ENCODE results near the gene TMEM18. TPM values are rescaled to one million over a fixed set of nuclear protein-coding genes. Genes with fewer than 3 reads are reported as not detected.
A peak's percentile ranks its signal among the peaks of the same experiment; 100 is the strongest.

Gene TMEM18
- total RNA-seq, 1 experiment from 2014 or later = 30.7 TPM

GRCh38 chr2:641872-642815, 35.1 kb downstream of the TMEM18 start:
- Histone ChIP-seq H3K27ac (ENCODE audit: insufficient read length, low read depth, low read length) (no peak overlapping the region), H3K79me1 (ENCODE audit: insufficient read depth, low read depth, low read length, poor library complexity, severe bottlenecking) (no peaks in the 10 kb centered on the region), H4K5ac (ENCODE audit: insufficient read length, low read depth, low read length) (no peak overlapping the region), H3K14ac (ENCODE audit: insufficient read depth, low read length) (no peak overlapping the region), H4K20me1 (ENCODE audit: control insufficient read depth, insufficient read depth, insufficient read length) (no peaks in the 10 kb centered on the region), H4K8ac (replicated peaks; ENCODE audit: insufficient read length, low read depth, low read length) (no peak overlapping the region), H3K4me2 (ENCODE audit: insufficient read depth, insufficient read length, low read length) (no peak overlapping the region), H2BK20ac (ENCODE audit: low read depth, low read length, poor library complexity, severe bottlenecking) (no peak overlapping the region), H3K56ac (ENCODE audit: insufficient read length, low read depth, low read length) (no peak overlapping the region), H3K4me1 (ENCODE audit: insufficient read depth, low read length) (0 out of 2 replicates have a peak, but pooled peaks cover 2% of the 10 kb centered on the region), H3T11ph (ENCODE audit: low read length) (no peak overlapping the region), H3K23ac (ENCODE audit: insufficient read length, low read depth, low read length) (no peak overlapping the region), H3K9ac (ENCODE audit: extremely low read depth, insufficient read length, low read length) (no peak overlapping the region), H2BK12ac (ENCODE audit: insufficient read length, low read depth, low read length) (no peak overlapping the region), H2BK120ac (ENCODE audit: low read depth, low read length, poor library complexity, severe bottlenecking) (no peak overlapping the region), H3K79me2 (ENCODE audit: insufficient read depth, low read length) (no peaks in the 10 kb centered on the region), H3K9me3 (ENCODE audit: control insufficient read depth, low read depth, low read length) (no peaks in the 10 kb centered on the region), H3K23me2 (ENCODE audit: insufficient read length, low read depth, low read length, poor library complexity, severe bottlenecking) (no peaks in the 10 kb centered on the region), H3K27me3 (ENCODE audit: insufficient read depth, low read length) (no peaks in the 10 kb centered on the region; the same call in 1 of the 2 replicates), H3K18ac (ENCODE audit: insufficient read length, low read depth, low read length) (no peak overlapping the region), H2BK15ac (ENCODE audit: low read depth, low read length) (no peak overlapping the region), H2AK5ac (ENCODE audit: insufficient read length, low read length) (no peak overlapping the region), H2AFZ (ENCODE audit: low read length) (no peak overlapping the region), H2BK5ac (ENCODE audit: insufficient read length, low read length) (no peak overlapping the region), H3K4ac (ENCODE audit: low read depth, low read length) (no peak overlapping the region), H4K91ac (ENCODE audit: insufficient read length, low read depth, low read length) (no peak overlapping the region)
- WGBS (ENCODE audit: extremely low coverage, insufficient read length, low lambda C conversion rate) = no CpG with 5 or more reads among the region's 35 CpGs
- H3K4me3 Mint-ChIP-seq = no peak overlapping the region
- H3K27ac Mint-ChIP-seq = no peak overlapping the region
- peaks cover 37% of the 10 kb centered on the region for H3K27me3 Mint-ChIP-seq (ENCODE audit: low read depth)
- TF ChIP-seq CTCF (conservative IDR thresholded peaks at IDR 0.05) = no peak
- H3K36me3 Mint-ChIP-seq (ENCODE audit: insufficient read depth in 1 of 3, low read depth in 3 of 3) = peaks cover 0 to 4% (median 0%) of the 10 kb centered on the region in 3 experiments; a peak in 5 of 7 replicates
- peak; percentile 16 for DNase-seq
- H3K9me3 Mint-ChIP-seq = peaks cover 6 to 8% of the 10 kb centered on the region in 2 experiments
- H3K4me1 Mint-ChIP-seq = peaks cover 8% of the 10 kb centered on the region in 2 experiments
